IPS-20b (cell line): ENCODE measurements around the gene SVEP1.
"Not testable (repeated sequence)": the region's sequence is repeated elsewhere in the genome, so short reads cannot be mapped to it uniquely, and the experiment has no call there.

Experiments used
- H3K27ac ChIP-seq: one replicate; pipeline ENCODE4 v1.5.1; 2013; ENCODE audit warnings: low read length
- H3K27me3 ChIP-seq: 2 replicates; pipeline ENCODE4 v1.6.1; 2013; ENCODE audit warnings: mild to moderate bottlenecking, low read length, inconsistent platforms; ENCODE audit not compliant: insufficient read depth
- H3K36me3 ChIP-seq: 2 replicates; pipeline ENCODE4 v1.6.1; 2013; ENCODE audit warnings: low read depth, mild to moderate bottlenecking, inconsistent platforms, low read length, moderate library complexity; ENCODE audit not compliant: insufficient read depth
- H3K4me1 ChIP-seq: 2 replicates; pipeline ENCODE4 v1.6.1; 2013; ENCODE audit warnings: mild to moderate bottlenecking, control low read depth, inconsistent platforms, low read length, moderate library complexity; ENCODE audit not compliant: insufficient read depth
- H3K4me3 ChIP-seq: 2 replicates; pipeline ENCODE4 v1.5.1; 2013; ENCODE audit warnings: mild to moderate bottlenecking, low read length, inconsistent platforms
- H3K9ac ChIP-seq: 2 replicates; pipeline ENCODE4 v1.6.1; 2013; ENCODE audit warnings: low read depth, mild to moderate bottlenecking, inconsistent platforms, low read length, moderate library complexity
- H3K9me3 ChIP-seq: 2 replicates; pipeline ENCODE4 v1.6.1; 2013; ENCODE audit warnings: mild to moderate bottlenecking, low read depth, low read length, inconsistent platforms; ENCODE audit not compliant: insufficient read depth

The SVEP1 gene

GRCh38 chr9:110579034-110579861, at the start of gene SVEP1:
Gene SVEP1 (minus strand): TSS chr9:110579741. CDS start chr9:110579543, 198 bp downstream.
- H3K27ac ChIP-seq = no peak within 1 kb of the TSS
- H3K9ac ChIP-seq = peak within 1 kb of the TSS; percentile 45; the same call in 1 of the 2 replicates
- peak within 1 kb of the TSS; percentile 71 for H3K4me3 ChIP-seq

GRCh38 chr9:110626101-110626829, 46.7 kb upstream of the SVEP1 start:
- H3K4me1 ChIP-seq = peaks cover 5% of the 10 kb centered on the region
- H3K9me3 ChIP-seq = no peaks in the 10 kb centered on the region
- H3K9ac ChIP-seq = no peak overlapping the region
- no peaks in the 10 kb centered on the region for H3K27me3 ChIP-seq
- H3K36me3 ChIP-seq = no peaks in the 10 kb centered on the region
- no peak overlapping the region for H3K4me3 ChIP-seq
- H3K27ac ChIP-seq = no peak overlapping the region

More at GRCh38 chr9:110579034-110579861, at the start of gene SVEP1:
- Histone ChIP-seq H3K9me3 (no peaks in the 10 kb centered on the region), H3K4me1 (peaks cover 24% of the 10 kb centered on the region), H3K36me3 (no peaks in the 10 kb centered on the region), H3K27me3 (peaks cover 54% of the 10 kb centered on the region)

- no peaks in the 10 kb centered on the region for H3K27me3 ChIP-seq
- H3K27ac ChIP-seq = no peak overlapping the region
- H3K4me1 ChIP-seq = peaks cover 5% of the 10 kb centered on the region
- no peak overlapping the region for H3K4me3 ChIP-seq
- H3K9me3 ChIP-seq = no peaks in the 10 kb centered on the region
- H3K9ac ChIP-seq = no peak overlapping the region
- H3K36me3 ChIP-seq = no peaks in the 10 kb centered on the region
Measured at GRCh38 chr9:110623462-110624025, 44.0 kb upstream of the SVEP1 start.

- Histone ChIP-seq H3K4me3 (no peak overlapping the region), H3K4me1 (peaks cover 6% of the 10 kb centered on the region), H3K27ac (no peak overlapping the region), H3K9ac (no peak overlapping the region), H3K9me3 (no peaks in the 10 kb centered on the region), H3K36me3 (no peaks in the 10 kb centered on the region), H3K27me3 (no peaks in the 10 kb centered on the region)
Measured at GRCh38 chr9:110622368-110622767, 42.8 kb upstream of the SVEP1 start.

- no peak overlapping the region for H3K4me3 ChIP-seq
- peaks cover 6% of the 10 kb centered on the region for H3K4me1 ChIP-seq
- no peaks in the 10 kb centered on the region for H3K9me3 ChIP-seq
- H3K27me3 ChIP-seq = no peaks in the 10 kb centered on the region
- no peaks in the 10 kb centered on the region for H3K36me3 ChIP-seq
- H3K9ac ChIP-seq = no peak overlapping the region
- no peak overlapping the region for H3K27ac ChIP-seq
Measured at GRCh38 chr9:110620726-110621125, 41.2 kb upstream of the SVEP1 start.

GRCh38 chr9:110619831-110620230, 40.3 kb upstream of the SVEP1 start:
- H3K27ac ChIP-seq = no peak overlapping the region
- H3K9ac ChIP-seq = no peak overlapping the region
- H3K9me3 ChIP-seq = no peaks in the 10 kb centered on the region
- H3K4me1 ChIP-seq = peaks cover 6% of the 10 kb centered on the region
- no peaks in the 10 kb centered on the region for H3K27me3 ChIP-seq
- H3K36me3 ChIP-seq = no peaks in the 10 kb centered on the region
- no peak overlapping the region for H3K4me3 ChIP-seq

GRCh38 chr9:110615498-110615897, 36.0 kb upstream of the SVEP1 start:
- Histone ChIP-seq H3K9ac (no peak overlapping the region), H3K9me3 (no peaks in the 10 kb centered on the region), H3K4me1 (peaks cover 6% of the 10 kb centered on the region), H3K36me3 (no peaks in the 10 kb centered on the region), H3K4me3 (no peak overlapping the region), H3K27ac (no peak overlapping the region), H3K27me3 (no peaks in the 10 kb centered on the region)

GRCh38 chr9:110614576-110614975, 35.0 kb upstream of the SVEP1 start:
- not testable (repeated sequence) for H3K36me3 ChIP-seq, H3K27me3 ChIP-seq, H3K9me3 ChIP-seq

GRCh38 chr9:110606179-110606790, 26.7 kb upstream of the SVEP1 start:
- H3K27ac ChIP-seq = no peak overlapping the region
- no peaks in the 10 kb centered on the region for H3K9me3 ChIP-seq
- H3K4me3 ChIP-seq = no peak overlapping the region
- no peak overlapping the region for H3K9ac ChIP-seq
- no peaks in the 10 kb centered on the region for H3K27me3 ChIP-seq
- H3K36me3 ChIP-seq = no peaks in the 10 kb centered on the region
- 0 out of 2 replicates have a peak, but pooled peaks cover 3% of the 10 kb centered on the region for H3K4me1 ChIP-seq

More at GRCh38 chr9:110614576-110614975, 35.0 kb upstream of the SVEP1 start:
- H3K9ac ChIP-seq, H3K27ac ChIP-seq, H3K4me3 ChIP-seq, H3K4me1 ChIP-seq: not testable (repeated sequence)

GRCh38 chr9:110605565-110605964, 26.0 kb upstream of the SVEP1 start:
- Histone ChIP-seq H3K9me3 (no peaks in the 10 kb centered on the region), H3K4me1 (peaks cover 7% of the 10 kb centered on the region; the same call in 1 of the 2 replicates), H3K9ac (no peak overlapping the region), H3K27me3 (no peaks in the 10 kb centered on the region), H3K27ac (no peak overlapping the region), H3K36me3 (no peaks in the 10 kb centered on the region), H3K4me3 (no peak overlapping the region)

- H3K9me3 ChIP-seq = no peaks in the 10 kb centered on the region
- H3K4me1 ChIP-seq = peaks cover 7% of the 10 kb centered on the region; the same call in 1 of the 2 replicates
- H3K27ac ChIP-seq = no peak overlapping the region
- no peak overlapping the region for H3K4me3 ChIP-seq
- no peaks in the 10 kb centered on the region for H3K36me3 ChIP-seq
- H3K27me3 ChIP-seq = no peaks in the 10 kb centered on the region
- no peak overlapping the region for H3K9ac ChIP-seq
Measured at GRCh38 chr9:110604171-110604601, 24.6 kb upstream of the SVEP1 start.
